B cell (primary cell): ENCODE data around the gene AGT.

Experiments
- CTCF ChIP-seq: fragments of 200-600 bp; IDR thresholded peaks from one replicate; pipeline ENCODE4 v1.8.0; 2022; ENCODE audit warnings: antibody characterized with exemption, mild to moderate bottlenecking
- EZH2 ChIP-seq: IDR thresholded peaks from 2 replicates; pipeline ENCODE4 v1.6.1; 2012; ENCODE audit warnings: borderline replicate concordance, low read depth, mild to moderate bottlenecking, moderate library complexity, low read length; ENCODE audit not compliant: insufficient read depth, poor library complexity, severe bottlenecking

DNA sequence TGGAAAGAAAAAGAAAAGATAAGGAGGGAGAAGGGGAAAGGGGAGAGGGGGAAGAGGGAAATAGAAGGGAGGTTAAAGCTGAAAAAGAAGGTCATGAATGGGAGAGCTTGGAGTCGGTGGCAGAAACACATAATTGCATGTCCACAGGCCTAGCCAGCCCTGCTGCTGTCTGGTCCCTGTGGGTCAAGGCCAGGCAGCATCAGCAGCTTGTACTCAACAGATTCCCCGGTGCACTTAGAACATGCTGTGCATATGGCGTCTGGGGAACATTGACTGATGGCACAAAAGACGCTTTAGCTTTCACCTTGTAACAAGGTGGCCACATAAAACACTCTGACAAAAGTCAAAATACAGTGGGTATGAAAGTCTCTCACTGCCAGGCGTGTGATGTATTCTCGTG is 45.7 kb downstream of the AGT start:
- TF ChIP-seq CTCF: no peak
- no peak for TF ChIP-seq EZH2
